ENCODE results near the gene ACAP2. TPM values are rescaled to one million over a fixed set of nuclear protein-coding genes. Genes with fewer than 3 reads are reported as not detected.
"Not testable (repeated sequence)": the region's sequence is repeated elsewhere in the genome, so short reads cannot be mapped to it uniquely, and the experiment has no call there.

The ACAP2 gene
- polyA plus RNA-seq, 1 donor from 2014 or later = 71.3 TPM

DNA sequence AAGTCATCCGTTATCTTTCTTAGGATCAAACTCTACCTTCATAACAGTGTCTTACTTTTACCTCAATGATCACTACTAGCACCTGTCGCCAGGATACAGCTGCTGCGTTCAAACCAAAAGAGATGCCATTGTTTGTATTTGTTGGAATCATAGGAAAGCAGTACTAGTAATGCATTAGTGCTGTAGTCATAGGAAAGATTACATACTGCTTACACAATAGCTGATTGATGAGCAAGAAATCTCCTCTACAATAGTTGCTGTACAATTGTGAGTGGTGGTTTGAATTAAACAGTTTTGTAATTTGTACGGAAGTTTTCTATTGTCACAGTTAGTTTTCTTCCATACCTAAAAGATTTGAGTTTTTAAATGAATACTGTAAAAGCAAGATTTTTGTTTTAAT, 21.4 kb downstream of the ACAP2 start:
- no peak overlapping the region for H3K27ac Mint-ChIP-seq
- no peaks in the 10 kb centered on the region for H3K27me3 Mint-ChIP-seq
- H3K4me1 Mint-ChIP-seq = peaks cover 31 to 57% (median 46%) of the 10 kb centered on the region in 3 donors

GRCh38 chr3:195416795-195417194, 26.0 kb downstream of the ACAP2 start:
- Mint-ChIP-seq H3K36me3 (no peaks in the 10 kb centered on the region), H3K4me3 (no peak overlapping the region), H3K4me1 (peaks cover 28 to 40% (median 31%) of the 10 kb centered on the region in 3 donors), H3K9me3 (no peaks in the 10 kb centered on the region), H3K27me3 (no peaks in the 10 kb centered on the region), H3K27ac (no peak overlapping the region)

More for the DNA sequence above, 21.4 kb downstream of the ACAP2 start:
- no peaks in the 10 kb centered on the region for H3K36me3 Mint-ChIP-seq
- H3K4me3 Mint-ChIP-seq = no peak overlapping the region
- peaks cover 0 to 2% (median 0%) of the 10 kb centered on the region in 3 donors for H3K9me3 Mint-ChIP-seq

DNA sequence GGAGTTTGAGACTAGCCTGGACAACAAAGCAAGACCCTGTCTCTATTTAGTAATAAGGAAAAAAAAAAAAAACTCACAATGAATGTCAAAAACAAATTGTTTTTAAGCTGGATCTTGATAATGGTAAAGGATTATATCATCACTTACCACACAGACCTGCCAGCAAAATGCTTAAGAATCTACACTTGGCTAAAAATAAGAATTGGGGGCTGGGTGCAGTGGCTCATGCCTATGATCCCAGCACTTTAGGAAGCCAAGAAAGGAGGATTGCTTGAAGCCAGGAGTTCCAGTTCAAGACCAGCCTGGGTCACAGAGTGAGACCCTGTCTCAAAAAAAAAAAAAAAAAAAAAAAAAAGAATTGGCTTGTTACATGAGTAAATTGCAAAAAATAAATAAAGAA, 31.0 kb downstream of the ACAP2 start:
- no peak overlapping the region for H3K27ac Mint-ChIP-seq

DNA sequence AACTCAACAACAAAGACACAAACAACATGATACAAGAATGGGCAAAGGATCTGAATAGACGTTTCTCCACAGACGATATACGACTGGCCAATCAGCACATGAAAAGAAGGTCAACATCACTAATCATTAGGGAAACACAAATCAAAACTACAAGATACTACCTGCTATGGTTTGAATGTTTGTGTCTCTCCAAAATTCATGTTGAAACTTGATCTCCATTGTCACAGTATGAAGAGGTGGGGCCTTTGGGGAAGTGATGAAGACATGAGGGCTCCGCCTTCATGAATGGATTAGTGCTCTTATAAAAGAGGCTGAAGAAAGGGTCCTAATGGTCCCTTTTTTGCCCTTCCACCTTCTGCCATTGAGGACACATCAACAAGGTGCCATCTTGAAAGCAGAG, 32.3 kb downstream of the ACAP2 start:
- Mint-ChIP-seq H3K27ac (peak overlapping the region in 1 of 3 donors; percentile 25), H3K4me1 (peaks cover 44 to 50% (median 47%) of the 10 kb centered on the region in 3 donors)

More for the DNA sequence above, 31.0 kb downstream of the ACAP2 start:
- no peak overlapping the region for H3K4me3 Mint-ChIP-seq
- peaks cover 23% of the 10 kb centered on the region for H3K36me3 Mint-ChIP-seq
- peaks cover 0 to 1% (median 0%) of the 10 kb centered on the region in 3 donors for H3K9me3 Mint-ChIP-seq
- peaks cover 34 to 42% (median 34%) of the 10 kb centered on the region in 3 donors for H3K4me1 Mint-ChIP-seq
- H3K27me3 Mint-ChIP-seq = no peaks in the 10 kb centered on the region

DNA sequence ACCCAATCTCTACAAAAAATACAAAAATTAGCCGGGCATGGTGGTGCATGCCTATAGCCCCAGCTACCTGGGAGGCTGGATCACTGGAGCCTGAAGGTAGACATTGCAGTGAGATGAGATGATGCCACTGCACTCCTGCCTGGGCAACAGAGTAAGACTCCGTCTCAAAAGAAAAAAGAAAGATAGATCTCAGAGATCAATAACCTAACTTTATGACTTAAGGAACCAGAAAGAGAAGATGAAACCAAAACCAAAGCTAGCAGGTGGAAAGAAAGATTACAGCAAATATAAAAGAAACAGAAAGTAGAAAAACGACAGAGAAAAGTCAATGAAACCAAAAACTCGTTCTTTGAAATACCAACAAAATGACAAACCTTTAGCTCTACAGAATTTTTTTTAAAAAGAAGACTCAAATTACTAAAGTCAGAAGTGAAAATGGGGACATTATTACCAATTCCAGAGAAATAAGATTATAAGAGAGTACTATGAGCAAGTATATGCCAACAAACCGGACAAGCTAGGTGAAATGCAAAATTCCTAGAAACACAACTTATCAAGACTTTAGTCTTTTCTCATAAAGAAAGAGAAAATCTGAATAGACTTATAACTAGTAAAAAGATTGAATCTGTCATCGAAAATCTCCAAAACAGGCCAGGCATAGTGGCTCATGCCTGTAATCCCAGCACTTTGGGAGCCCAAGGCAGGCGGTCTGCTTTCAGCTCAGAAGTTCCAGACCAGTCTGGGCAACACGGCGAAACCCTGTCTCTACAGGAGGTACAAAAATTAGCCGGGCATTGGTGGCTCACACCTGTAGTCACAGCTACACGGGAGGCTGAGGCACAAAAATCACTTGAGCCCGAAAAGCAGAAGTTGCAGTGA, 35.0 kb downstream of the ACAP2 start:
- peaks cover 35 to 46% (median 43%) of the 10 kb centered on the region in 3 donors for H3K4me1 Mint-ChIP-seq
- no peaks in the 10 kb centered on the region for H3K27me3 Mint-ChIP-seq
- peaks cover 0 to 1% (median 0%) of the 10 kb centered on the region in 3 donors for H3K9me3 Mint-ChIP-seq
- H3K4me3 Mint-ChIP-seq = peak overlapping the region in 2 of 4 donors; percentile 79 to 82
- peaks cover 28% of the 10 kb centered on the region for H3K36me3 Mint-ChIP-seq
- peak overlapping the region in 1 of 3 donors; percentile 55 for H3K27ac Mint-ChIP-seq

More for the DNA sequence above, 32.3 kb downstream of the ACAP2 start:
- peak overlapping the region in 1 of 4 donors; percentile 48 for H3K4me3 Mint-ChIP-seq
- H3K9me3 Mint-ChIP-seq = peaks cover 0 to 1% (median 0%) of the 10 kb centered on the region in 3 donors
- peaks cover 28% of the 10 kb centered on the region for H3K36me3 Mint-ChIP-seq
- H3K27me3 Mint-ChIP-seq = no peaks in the 10 kb centered on the region

DNA sequence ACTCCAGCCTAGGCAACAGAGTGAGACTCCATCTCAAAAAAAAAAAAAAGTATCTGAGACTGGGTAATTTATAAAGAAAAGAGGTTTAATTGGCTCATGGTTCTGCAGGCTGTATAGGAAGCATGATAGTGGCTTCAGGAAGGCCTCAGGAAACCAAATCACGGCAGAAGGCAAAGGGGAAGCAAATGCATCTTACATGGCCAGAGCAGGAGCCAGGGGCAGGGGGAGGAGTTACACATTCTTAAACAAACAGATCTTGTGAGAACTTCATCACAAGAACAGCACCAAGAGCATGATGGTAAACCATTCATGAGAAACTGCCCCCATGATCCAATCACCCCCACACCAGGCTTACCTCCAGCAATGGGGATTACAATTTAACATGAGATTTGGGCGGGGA, 37.2 kb downstream of the ACAP2 start:
- Mint-ChIP-seq H3K4me1 (peaks cover 44 to 51% (median 45%) of the 10 kb centered on the region in 3 donors), H3K27ac (peak overlapping the region in 1 of 3 donors; percentile 58), H3K36me3 (peaks cover 24% of the 10 kb centered on the region), H3K9me3 (peaks cover 0 to 1% (median 0%) of the 10 kb centered on the region in 3 donors), H3K4me3 (peak overlapping the region in 1 of 4 donors; percentile 44), H3K27me3 (no peaks in the 10 kb centered on the region)

GRCh38 chr3:195403841-195404408, 38.9 kb downstream of the ACAP2 start:
- no peaks in the 10 kb centered on the region for H3K27me3 Mint-ChIP-seq
- H3K9me3 Mint-ChIP-seq = peaks cover 0 to 1% (median 0%) of the 10 kb centered on the region in 3 donors
- H3K27ac Mint-ChIP-seq = no peak overlapping the region
- H3K4me1 Mint-ChIP-seq = peaks cover 36 to 51% (median 36%) of the 10 kb centered on the region in 3 donors
- H3K4me3 Mint-ChIP-seq = no peak overlapping the region
- H3K36me3 Mint-ChIP-seq = peaks cover 15% of the 10 kb centered on the region

GRCh38 chr3:195403244-195403643, 39.6 kb downstream of the ACAP2 start:
- Mint-ChIP-seq H3K36me3 (peaks cover 12% of the 10 kb centered on the region), H3K27me3 (no peaks in the 10 kb centered on the region), H3K9me3 (no peaks in the 10 kb centered on the region), H3K4me1 (peaks cover 35 to 49% (median 39%) of the 10 kb centered on the region in 3 donors), H3K4me3 (no peak overlapping the region), H3K27ac (no peak overlapping the region)

- H3K36me3 Mint-ChIP-seq = peaks cover 5% of the 10 kb centered on the region
- H3K4me1 Mint-ChIP-seq = peaks cover 39 to 54% (median 43%) of the 10 kb centered on the region in 3 donors
- peak overlapping the region in 1 of 4 donors; percentile 78 for H3K4me3 Mint-ChIP-seq
- H3K27ac Mint-ChIP-seq = peak overlapping the region in 1 of 3 donors; percentile 17
- no peaks in the 10 kb centered on the region for H3K9me3 Mint-ChIP-seq
- no peaks in the 10 kb centered on the region for H3K27me3 Mint-ChIP-seq
These were observed 40.9 kb downstream of the ACAP2 start for GRCh38 chr3:195401943-195402342.

- not testable (repeated sequence) for H3K27me3 Mint-ChIP-seq, H3K4me3 Mint-ChIP-seq, H3K9me3 Mint-ChIP-seq, H3K36me3 Mint-ChIP-seq
- Mint-ChIP-seq H3K4me1 (peaks cover 40 to 52% (median 43%) of the 10 kb centered on the region in 3 donors), H3K27ac (peak overlapping the region in 1 of 3 donors; percentile 28)
These were observed 44.4 kb downstream of the ACAP2 start for GRCh38 chr3:195398460-195398859.

- no peaks in the 10 kb centered on the region for H3K9me3 Mint-ChIP-seq
- peak overlapping the region in 2 of 4 donors; percentile 33 to 85 for H3K4me3 Mint-ChIP-seq
- H3K36me3 Mint-ChIP-seq = no peaks in the 10 kb centered on the region
- H3K27me3 Mint-ChIP-seq = no peaks in the 10 kb centered on the region
- peaks cover 41 to 55% (median 51%) of the 10 kb centered on the region in 3 donors for H3K4me1 Mint-ChIP-seq
- H3K27ac Mint-ChIP-seq = peak overlapping the region; percentile 3 to 28 (median 20)
These were observed 45.3 kb downstream of the ACAP2 start for GRCh38 chr3:195397524-195397923.

DNA sequence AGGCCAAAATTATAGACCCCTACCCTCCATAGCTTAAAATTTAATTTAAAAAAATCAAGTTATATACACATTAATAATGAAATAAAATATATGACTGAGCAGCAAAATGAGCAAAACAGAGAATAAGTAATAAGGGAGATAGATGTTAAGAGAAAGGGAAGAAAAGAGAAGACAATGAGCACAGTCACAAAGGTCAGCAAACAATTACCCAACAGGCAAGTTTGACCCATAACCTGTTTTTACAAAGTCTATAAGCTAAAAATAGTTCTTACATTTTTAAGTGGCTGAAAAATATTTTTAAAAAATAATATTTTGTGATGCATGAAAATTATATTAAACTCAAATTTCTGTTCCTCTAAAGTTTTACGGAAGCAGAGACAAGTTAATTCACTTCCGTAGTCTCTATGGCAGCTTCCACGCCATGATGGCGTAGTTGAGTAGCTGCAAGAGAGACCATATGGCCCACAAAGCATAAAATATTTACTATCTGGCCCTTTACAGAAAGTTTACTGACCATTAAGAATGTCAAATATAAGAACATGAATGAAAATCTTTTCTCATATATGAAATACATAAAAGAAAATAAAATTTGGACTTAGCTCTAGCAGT, 47.5 kb downstream of the ACAP2 start:
- Mint-ChIP-seq H3K27ac (peak overlapping the region in 1 of 3 donors; percentile 63), H3K36me3 (no peaks in the 10 kb centered on the region), H3K9me3 (no peaks in the 10 kb centered on the region), H3K27me3 (no peaks in the 10 kb centered on the region), H3K4me3 (peak overlapping the region in 2 of 4 donors; percentile 52 to 55), H3K4me1 (peaks cover 36 to 41% (median 40%) of the 10 kb centered on the region in 3 donors)

DNA sequence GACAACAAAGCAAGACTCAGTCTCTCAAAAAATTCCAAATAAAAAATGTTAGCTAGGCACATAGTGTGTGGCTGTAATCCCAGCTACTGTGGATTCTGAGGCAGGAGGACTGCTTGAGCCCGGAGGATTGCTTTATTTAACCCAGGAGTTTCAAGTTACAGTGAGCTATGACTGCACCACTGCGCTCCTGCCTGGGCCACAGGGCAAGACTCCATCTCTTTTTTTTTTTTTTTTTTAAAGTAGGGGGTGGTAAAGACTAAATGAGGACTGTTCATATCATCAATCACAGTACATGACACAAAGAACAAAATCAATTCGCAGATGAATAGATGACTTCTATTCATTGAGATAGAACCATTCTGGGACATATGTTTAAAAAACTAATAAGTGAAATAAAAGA, 48.1 kb downstream of the ACAP2 start:
- no peaks in the 10 kb centered on the region for H3K27me3 Mint-ChIP-seq
- H3K9me3 Mint-ChIP-seq = no peaks in the 10 kb centered on the region
- peak overlapping the region in 2 of 4 donors; percentile 44 to 88 for H3K4me3 Mint-ChIP-seq
- no peaks in the 10 kb centered on the region for H3K36me3 Mint-ChIP-seq
- peaks cover 34 to 40% (median 39%) of the 10 kb centered on the region in 3 donors for H3K4me1 Mint-ChIP-seq
- peak overlapping the region in 2 of 3 donors; percentile 63 to 90 for H3K27ac Mint-ChIP-seq

DNA sequence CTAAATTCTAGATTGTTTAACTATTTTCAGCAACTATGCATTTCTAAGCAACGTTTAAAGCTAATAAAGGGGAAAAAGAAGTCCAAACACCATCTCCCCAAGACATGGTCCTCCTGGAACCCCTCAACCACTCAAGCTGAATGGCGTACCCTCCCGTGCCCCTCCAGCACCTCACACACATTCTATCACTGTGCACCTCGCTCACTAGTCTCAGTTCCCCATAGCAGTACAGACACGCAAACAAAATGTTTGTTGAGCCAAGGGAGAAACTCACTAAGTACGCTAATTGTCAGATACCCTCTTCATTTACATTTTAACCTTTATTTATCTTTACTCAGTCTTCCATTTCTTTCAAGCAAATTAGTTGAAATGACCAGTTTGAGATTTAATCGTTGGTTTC, 48.8 kb downstream of the ACAP2 start:
- H3K27ac Mint-ChIP-seq = peak overlapping the region in 2 of 3 donors; percentile 63 to 90
- peaks cover 34 to 40% (median 34%) of the 10 kb centered on the region in 3 donors for H3K4me1 Mint-ChIP-seq
- H3K4me3 Mint-ChIP-seq = peak overlapping the region; percentile 2 to 88 (median 60)
- H3K27me3 Mint-ChIP-seq = no peaks in the 10 kb centered on the region
- no peaks in the 10 kb centered on the region for H3K36me3 Mint-ChIP-seq
- H3K9me3 Mint-ChIP-seq = no peaks in the 10 kb centered on the region

DNA sequence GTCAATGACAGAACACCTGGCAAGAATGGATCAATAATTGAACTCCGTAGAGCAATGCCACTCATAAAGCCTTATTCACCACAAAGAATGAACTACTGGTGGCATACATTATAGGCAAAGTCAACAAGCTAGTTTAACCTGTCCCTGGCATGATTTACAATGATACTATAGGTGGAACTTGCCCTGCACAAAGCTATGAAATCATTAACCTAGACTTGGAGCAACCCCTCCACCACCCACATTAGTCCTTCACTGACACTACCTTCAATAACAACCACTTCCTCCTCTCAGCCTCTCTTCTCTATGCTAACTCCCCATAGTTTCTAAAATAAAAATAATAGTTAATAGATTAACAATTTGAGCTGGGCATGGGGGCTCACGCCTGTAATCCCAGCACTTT, 54.4 kb downstream of the ACAP2 start:
- Mint-ChIP-seq H3K27ac (no peak overlapping the region), H3K4me1 (peaks cover under 1 to 13% (median 4%) of the 10 kb centered on the region in 3 donors), H3K36me3 (no peaks in the 10 kb centered on the region), H3K9me3 (no peaks in the 10 kb centered on the region), H3K27me3 (no peaks in the 10 kb centered on the region), H3K4me3 (no peak overlapping the region)

Data from IgD-negative memory B cell (primary cell).